HCT116 (cell line): ENCODE results near the gene ZNF580. TPM values are rescaled to one million over a fixed set of nuclear protein-coding genes. Genes with fewer than 3 reads are reported as not detected.
A peak's percentile ranks its signal among the peaks of the same experiment; 100 is the strongest.

Source experiments
- ATAC-seq: fragments of 200-7000 bp; cut with Tn5 transposase; 2 replicates; pipeline ENCODE4 v1.9.1; 2020; ENCODE audit warnings: mild to moderate bottlenecking, moderate library complexity
- BruUV-seq: library from RNA; stranded (reverse); fragments of 400-500 nt; replicated peaks from 2 replicates; lab custom pipeline; 2021; lab: Mats Ljungman, UMichigan
- CTCF ChIA-PET: fragments of 300-600 bp; sonication (Branson Sonifier 250); formaldehyde crosslinking; loops from one replicate; lab custom pipeline; 2021; ENCODE audit warnings: antibody characterized with exemption; lab: Charles Lee
- POLR2A ChIA-PET: fragments of 300-600, 350-600 bp; sonication (Branson Sonifier 250); formaldehyde crosslinking; loops from one replicate; lab custom pipeline; 2021; ENCODE audit warnings: antibody characterized with exemption; lab: Charles Lee
- RAD21 ChIA-PET, 2 experiments: fragments of 300-600 bp; sonication (Branson Sonifier 250); formaldehyde crosslinking; loops; one replicate each; lab custom pipeline; 2023; ENCODE audit warnings: low total read pairs in 2 of 2; ENCODE audit not compliant: uncharacterized antibody in 2 of 2, unreplicated experiment in 2 of 2, low non-redundant PET in 1 of 2; lab: Charles Lee
- DNase-seq: peaks from one replicate; pipeline ENCODE4 v3.0.0-alpha.2; 2010; ENCODE audit warnings: low read depth, low spot score
- H2AFZ ChIP-seq: fragments of 200-600 bp; shearing (Covaris generic), sonication (generic); 2 replicates; pipeline ENCODE4 v1.6.1; 2017; ENCODE audit warnings: low read depth, mixed run types, mixed read lengths, antibody characterized with exemption, low read length; ENCODE audit not compliant: poor library complexity, severe bottlenecking
- H3K27ac ChIP-seq: 2 replicates; pipeline ENCODE4 v1.5.1; 2012; ENCODE audit warnings: low read depth, low read length
- H3K27me3 ChIP-seq: fragments of 200-600 bp; sonication (generic); 2 replicates; pipeline ENCODE4 v1.6.1; 2016; ENCODE audit warnings: mixed run types, low read length, mixed read lengths; ENCODE audit not compliant: insufficient read depth
- H3K36me3 ChIP-seq, 2 experiments: fragments of 200-500 bp in 1 of 2; fragments of 200-600 bp in 1 of 2; sonication (Bioruptor generic) in 1 of 2; sonication (generic) in 1 of 2; 2 replicates each; pipeline versions ENCODE4 v1.5.1 to v1.6.1; 2014 to 2016; ENCODE audit warnings: low read length in 2 of 2, inconsistent platforms in 1 of 2, mixed read lengths in 1 of 2, mixed run types in 1 of 2; ENCODE audit not compliant: insufficient read depth in 2 of 2, control insufficient read depth in 1 of 2
- H3K4me1 ChIP-seq, 2 experiments: fragments of 200-600 bp in 1 of 2; sonication (generic) in 1 of 2; 2 replicates each; pipeline versions ENCODE4 v1.5.1 to v1.6.1; 2012 to 2017; ENCODE audit warnings: low read length in 2 of 2, inconsistent platforms in 1 of 2, mild to moderate bottlenecking in 1 of 2, mixed read lengths in 1 of 2, mixed run types in 1 of 2, moderate library complexity in 1 of 2; ENCODE audit not compliant: insufficient read depth in 2 of 2, control insufficient read depth in 1 of 2
- H3K4me2 ChIP-seq: fragments of 200-600 bp; sonication (generic); 2 replicates; pipeline ENCODE4 v1.6.1; 2017; ENCODE audit warnings: mixed run types, low read length, mixed read lengths
- H3K4me3 ChIP-seq, 2 experiments: fragments of 200-600 bp in 1 of 2; sonication (generic) in 1 of 2; replicated peaks in 1 of 2; 2 replicates each; pipeline ENCODE4 v1.5.1; 2011 to 2016; ENCODE audit warnings: low read length in 2 of 2, control low read depth in 1 of 2, low read depth in 1 of 2, mild to moderate bottlenecking in 1 of 2, mixed read lengths in 1 of 2, mixed run types in 1 of 2
- H3K79me2 ChIP-seq: fragments of 200-600 bp; sonication (generic); 2 replicates; pipeline ENCODE4 v1.6.1; 2017; ENCODE audit warnings: mild to moderate bottlenecking, mixed run types, low read length, moderate library complexity, mixed read lengths; ENCODE audit not compliant: insufficient read depth
- H3K9ac ChIP-seq: fragments of 200-600 bp; sonication (generic); 2 replicates; pipeline ENCODE4 v1.6.1; 2016; ENCODE audit warnings: low read length, mixed read lengths
- H3K9me2 ChIP-seq: fragments of 200-600 bp; sonication (generic), shearing (Covaris generic); 2 replicates; pipeline ENCODE4 v1.6.1; 2017; ENCODE audit warnings: mixed run types, mild to moderate bottlenecking, moderate library complexity; ENCODE audit not compliant: insufficient read depth
- H3K9me3 ChIP-seq, 2 experiments: fragments of 200-500 bp in 1 of 2; fragments of 200-600 bp in 1 of 2; sonication (Bioruptor generic) in 1 of 2; sonication (generic) in 1 of 2; 2 replicates each; pipeline ENCODE4 v1.6.1; 2014 to 2017; ENCODE audit warnings: low read length in 2 of 2, mixed read lengths in 2 of 2, inconsistent platforms in 1 of 2, low read depth in 1 of 2, mild to moderate bottlenecking in 1 of 2, mixed run types in 1 of 2, moderate library complexity in 1 of 2; ENCODE audit not compliant: control insufficient read depth in 1 of 2, insufficient read depth in 1 of 2
- H4K20me1 ChIP-seq: fragments of 200-600 bp; sonication (generic), shearing (Covaris generic); 2 replicates; pipeline ENCODE4 v1.6.1; 2017; ENCODE audit warnings: mixed run types, mild to moderate bottlenecking, moderate library complexity; ENCODE audit not compliant: insufficient read depth
- CBX3 ChIP-seq: IDR thresholded peaks from 2 replicates; pipeline ENCODE4 v1.6.1; 2012; ENCODE audit warnings: low read depth
- CTCF ChIP-seq, 3 experiments: fragments of 200-600 bp in 1 of 3; sonication (generic) in 1 of 3; IDR thresholded peaks in 2 of 3; conservative IDR thresholded peaks in 1 of 3; 2 replicates each; pipeline ENCODE4 v1.5.1; 2012 to 2017; ENCODE audit warnings: low read depth in 2 of 3, low read length in 2 of 3, antibody characterized with exemption in 1 of 3, borderline replicate concordance in 1 of 3, control low read depth in 1 of 3, mild to moderate bottlenecking in 1 of 3, mixed read lengths in 1 of 3, mixed run types in 1 of 3, moderate library complexity in 1 of 3; ENCODE audit not compliant: insufficient read depth in 1 of 3
- ELF1 ChIP-seq: IDR thresholded peaks from 2 replicates; pipeline ENCODE4 v1.6.1; 2012; ENCODE audit warnings: low read depth, borderline replicate concordance
- EZH2 ChIP-seq: fragments of 200-600 bp; sonication (generic); IDR thresholded peaks from 2 replicates; pipeline ENCODE4 v1.6.1; 2017; ENCODE audit warnings: antibody characterized with exemption, mixed run types
- EZH2phosphoT487 ChIP-seq: fragments of 200-600 bp; IDR thresholded peaks from 2 replicates; pipeline ENCODE4 v1.6.1; 2018; ENCODE audit warnings: antibody characterized with exemption, borderline replicate concordance
- FOSL1 ChIP-seq: IDR thresholded peaks from 2 replicates; pipeline ENCODE4 v1.6.1; 2012; ENCODE audit warnings: low read depth
- JUND ChIP-seq: IDR thresholded peaks from 2 replicates; pipeline ENCODE4 v1.6.1; 2012
- MAX ChIP-seq: IDR thresholded peaks from 2 replicates; pipeline ENCODE4 v1.6.1; 2012
- POLR2AphosphoS5 ChIP-seq: IDR thresholded peaks from 2 replicates; pipeline ENCODE4 v1.6.1; 2011; ENCODE audit warnings: mild to moderate bottlenecking, low read depth, low read length, moderate library complexity
- SIN3A ChIP-seq: IDR thresholded peaks from 2 replicates; pipeline ENCODE4 v1.6.1; 2012; ENCODE audit warnings: low read depth
- ZBTB33 ChIP-seq: IDR thresholded peaks from 2 replicates; pipeline ENCODE4 v1.6.1; 2011; ENCODE audit warnings: mild to moderate bottlenecking, low read length, moderate library complexity; ENCODE audit not compliant: insufficient replicate concordance; ENCODE audit errors: extremely low read depth
- ZFX ChIP-seq: fragments of 450-650 bp; IDR thresholded peaks from 2 replicates; pipeline ENCODE4 v1.6.1; 2017
- intact Hi-C: fragments of 100-400 bp; cut with micrococcal nuclease; formaldehyde crosslinking; loops from 2 replicates; pipeline ENCODE4 v1.10.0; 2022
- total RNA-seq: library from RNA; stranded (reverse); gene quantifications from one replicate; pipeline ENCODE4 v1.2.1, GENCODE V29; 2021; ENCODE audit not compliant: unreplicated experiment

Gene ZNF580
- total RNA-seq, 1 experiment from 2014 or later = 36.7 TPM

GRCh38 chr19:55676383-55676782 is 35.6 kb downstream of the ZNF580 start:
- POLR2A ChIA-PET = no interaction called here
- Histone ChIP-seq H3K27ac (no peak overlapping the region), H3K4me1 (peaks cover 11 to 44% of the 10 kb centered on the region in 2 experiments), H2AFZ (no peak overlapping the region), H4K20me1 (0 out of 2 replicates have a peak, but pooled peaks cover 8% of the 10 kb centered on the region), H3K9me3 (no peaks in the 10 kb centered on the region), H3K27me3 (no peaks in the 10 kb centered on the region), H3K4me3 (peak overlapping the region; percentile 83 to 94), H3K79me2 (peaks cover 92% of the 10 kb centered on the region), H3K9me2 (no peaks in the 10 kb centered on the region), H3K4me2 (peak overlapping the region; percentile 77), H3K9ac (peak overlapping the region; percentile 84), H3K36me3 (peaks cover 16 to 25% of the 10 kb centered on the region in 2 experiments; a peak in 3 of 4 replicates)
- intact Hi-C loops = no loop called here
- TF ChIP-seq MAX (no peak), ZFX (no peak), EZH2 (no peak), ELF1 (no peak), CTCF (IDR thresholded peaks at IDR 0.05 in 2 of 3, conservative IDR thresholded peaks at IDR 0.05 in 1 of 3; ENCODE audit: borderline replicate concordance in 1 of 3, insufficient read depth in 1 of 3, low read depth in 2 of 3, low read length in 2 of 3) (peak in 2 of 3 experiments; percentile 10 to 51; a peak in 2 of 6 replicates), FOSL1 (no peak)
- RAD21 ChIA-PET = no interaction called here
- ATAC-seq (no peak), DNase-seq (no peak)
- no TSS peak for BruUV-seq
- CTCF ChIA-PET = no interaction called here

- 0 out of 2 replicates have a peak, but pooled peaks cover 8% of the 10 kb centered on the region for H4K20me1 ChIP-seq
- peaks cover 16 to 30% of the 10 kb centered on the region in 2 experiments; a peak in 3 of 4 replicates for H3K36me3 ChIP-seq
- POLR2A ChIA-PET = no interaction called here
- peak overlapping the region; percentile 77 for H3K4me2 ChIP-seq
- no peak for TF ChIP-seq CBX3
- TF ChIP-seq JUND = no peak
- TF ChIP-seq CTCF (IDR thresholded peaks at IDR 0.05 in 2 of 3, conservative IDR thresholded peaks at IDR 0.05 in 1 of 3; ENCODE audit: borderline replicate concordance in 1 of 3, insufficient read depth in 1 of 3, low read depth in 2 of 3, low read length in 2 of 3) = no peak
- no peak for TF ChIP-seq EZH2
- TF ChIP-seq ZFX = no peak
- no peak for TF ChIP-seq EZH2phosphoT487
- no peak for TF ChIP-seq ZBTB33
- TF ChIP-seq SIN3A = no peak
- no peak for TF ChIP-seq POLR2AphosphoS5
- H3K9ac ChIP-seq = peak overlapping the region; percentile 84; the same call in 1 of the 2 replicates
- RAD21 ChIA-PET = no interaction called here
- CTCF ChIA-PET = no interaction called here
- no peak overlapping the region for H3K27ac ChIP-seq
- peaks cover 11 to 44% of the 10 kb centered on the region in 2 experiments for H3K4me1 ChIP-seq
- H3K4me3 ChIP-seq = peak overlapping the region in 1 of 2 experiments; percentile 83; a peak in 1 of 4 replicates
- H3K27me3 ChIP-seq = no peaks in the 10 kb centered on the region
- BruUV-seq = no TSS peak
- intact Hi-C loops = no loop called here
- H3K9me2 ChIP-seq = no peaks in the 10 kb centered on the region
- DNase-seq (no peak), ATAC-seq (no peak)
- H3K9me3 ChIP-seq = no peaks in the 10 kb centered on the region
- peaks cover 92% of the 10 kb centered on the region for H3K79me2 ChIP-seq
- H2AFZ ChIP-seq = no peak overlapping the region
Measured at GRCh38 chr19:55676889-55677505, 36.2 kb downstream of the ZNF580 start.
